Stimulated activated CD4-positive, alpha-beta T cell treated with anti-CD3 and anti-CD28 coated beads, Interleukin-4, amount 100 ng/mL, for 4 hours (primary cell): ENCODE results near the gene ARMC9.

ENCODE experiments used
- DNase-seq, 2 experiments: peaks; one replicate each; pipeline ENCODE4 v3.0.0-alpha.2; 2020

The ARMC9 gene

DNA sequence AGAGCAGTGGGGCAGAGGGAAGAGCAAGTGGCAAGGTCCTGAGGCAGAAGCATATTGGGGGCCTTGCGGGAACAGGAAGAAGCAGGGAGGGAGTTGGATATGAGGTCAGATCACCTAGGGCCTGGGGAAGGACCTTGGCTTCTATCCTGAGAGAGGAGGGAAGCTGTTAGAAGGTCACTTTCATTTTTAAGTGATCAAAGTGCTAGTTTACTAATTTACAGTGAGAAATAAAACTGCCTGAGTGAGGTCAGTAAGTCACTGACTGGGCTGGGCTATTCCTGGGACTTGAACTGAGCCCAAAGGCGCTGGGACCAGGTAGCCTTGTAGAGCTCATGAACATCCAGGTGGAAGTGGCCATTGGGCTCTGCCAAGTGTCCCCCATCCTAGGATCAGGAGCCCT lies 120.5 kb downstream of the ARMC9 start:
- DNase-seq: no peak

DNA sequence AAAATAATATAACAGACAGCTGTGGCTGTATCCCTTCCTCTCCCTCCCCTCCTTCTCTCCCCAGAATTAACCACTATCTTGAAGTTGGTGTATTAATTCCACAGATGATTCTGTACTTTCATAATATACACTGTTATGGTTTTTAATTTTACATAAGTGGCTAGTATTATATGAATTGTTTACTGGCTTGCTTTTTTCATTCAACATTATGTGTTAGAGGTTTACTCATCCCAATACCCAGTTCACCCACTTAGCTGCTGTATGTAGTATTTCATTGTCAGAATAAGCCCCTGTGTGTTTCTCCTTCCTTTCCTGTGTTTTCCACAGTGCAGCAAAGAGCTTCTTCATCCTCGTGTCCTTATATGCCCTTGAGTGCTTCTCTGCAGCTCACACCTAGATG lies 121.4 kb downstream of the ARMC9 start:
- no peak for DNase-seq

DNA sequence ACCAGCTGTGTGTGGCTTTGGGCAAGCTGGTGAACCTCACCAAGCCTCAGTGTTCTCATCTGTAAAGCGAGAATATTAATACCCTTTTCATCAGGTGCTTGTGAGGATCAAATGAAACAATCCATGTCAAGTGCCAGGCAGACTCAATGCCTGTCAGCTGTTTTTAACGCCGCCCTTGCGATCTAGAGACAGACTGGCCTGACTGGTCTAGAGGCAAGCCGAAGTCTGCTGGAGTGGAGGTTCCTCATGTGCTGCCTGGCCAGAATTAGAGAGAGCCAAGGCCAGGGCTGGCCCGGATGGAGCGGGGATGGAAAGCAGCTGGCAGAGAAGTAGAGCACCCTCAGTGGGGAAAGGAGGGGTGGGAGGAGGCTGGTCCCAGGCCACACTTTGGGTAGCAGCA lies 122.6 kb downstream of the ARMC9 start:
- DNase-seq: no peak

DNA sequence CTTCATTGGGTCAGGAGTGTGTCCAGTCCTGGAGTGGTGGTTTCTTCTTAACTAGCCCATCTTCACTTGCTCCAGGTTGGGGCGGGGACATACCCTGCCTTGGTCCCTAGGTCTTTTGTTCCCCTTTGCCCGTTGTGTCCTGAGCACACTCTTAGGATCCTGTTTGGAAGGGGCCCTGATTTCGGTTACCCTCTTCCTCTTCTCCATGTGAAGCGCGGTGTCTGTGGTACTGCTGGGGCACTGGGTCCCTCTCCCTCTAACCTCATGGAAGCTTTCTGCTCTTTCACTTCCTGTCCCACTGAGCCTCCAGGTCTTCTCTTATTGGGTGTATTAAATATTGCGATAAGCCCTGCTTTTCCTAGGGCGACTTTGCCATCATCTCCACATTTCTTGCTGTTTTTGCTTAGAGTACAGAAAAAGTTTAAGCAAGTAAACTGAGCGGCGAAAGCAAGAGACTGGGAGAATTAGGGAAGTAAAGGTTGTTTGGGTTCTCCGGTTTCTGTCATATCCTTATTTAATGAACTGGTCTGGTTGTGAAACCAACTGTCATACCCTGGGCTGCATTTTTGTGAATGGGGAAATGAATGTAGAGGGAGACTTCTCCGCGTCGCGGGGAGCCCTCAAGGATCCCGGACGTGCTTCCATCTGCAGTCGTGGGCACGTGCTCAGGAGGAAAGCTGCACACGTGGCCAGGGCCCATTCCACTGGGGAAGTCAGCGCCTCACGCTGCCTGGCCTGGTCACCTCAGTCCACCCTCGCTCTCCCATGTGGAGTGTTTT lies 123.3 kb downstream of the ARMC9 start:
- DNase-seq: no peak

DNA sequence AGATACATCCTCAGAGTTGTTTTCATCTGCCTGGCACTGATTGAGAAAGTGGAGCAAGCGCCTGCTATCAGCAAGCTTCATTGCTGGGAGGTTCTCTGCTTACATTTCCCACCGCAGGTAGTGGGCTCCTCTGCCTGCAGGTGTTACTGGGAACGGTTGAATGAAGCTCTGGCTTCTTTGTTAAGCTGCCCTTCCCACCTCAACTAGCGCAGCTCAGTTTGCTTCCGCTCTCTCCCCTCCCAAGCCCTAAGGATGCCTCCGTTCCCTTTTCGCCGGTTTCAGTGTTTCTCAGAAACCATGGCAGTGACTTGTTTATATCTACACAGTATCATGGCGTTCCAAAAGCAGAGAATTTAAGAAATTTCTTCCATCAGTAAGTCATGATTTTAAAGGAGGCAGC lies 124.9 kb downstream of the ARMC9 start:
- DNase-seq: no peak

DNA sequence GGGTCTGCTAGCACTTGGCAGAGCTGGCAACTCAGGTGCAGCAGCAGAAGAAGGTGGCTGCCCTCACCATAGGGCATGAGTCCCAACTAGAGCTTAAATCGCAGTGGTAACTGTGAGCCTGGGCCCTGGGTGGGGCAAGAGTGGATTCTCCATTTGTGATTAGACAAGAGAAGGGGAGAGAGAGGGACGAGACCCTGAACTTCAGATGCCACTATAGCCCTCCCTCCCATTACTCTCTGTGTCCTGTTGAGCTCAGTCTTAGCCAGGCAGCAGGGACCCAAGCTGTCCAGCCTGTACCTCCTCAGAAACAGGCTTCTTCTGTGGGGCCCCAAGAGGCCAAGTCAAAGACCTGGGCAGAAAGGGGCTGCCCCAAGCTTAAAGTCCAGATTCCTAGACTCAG lies 127.4 kb downstream of the ARMC9 start:
- no peak for DNase-seq

DNA sequence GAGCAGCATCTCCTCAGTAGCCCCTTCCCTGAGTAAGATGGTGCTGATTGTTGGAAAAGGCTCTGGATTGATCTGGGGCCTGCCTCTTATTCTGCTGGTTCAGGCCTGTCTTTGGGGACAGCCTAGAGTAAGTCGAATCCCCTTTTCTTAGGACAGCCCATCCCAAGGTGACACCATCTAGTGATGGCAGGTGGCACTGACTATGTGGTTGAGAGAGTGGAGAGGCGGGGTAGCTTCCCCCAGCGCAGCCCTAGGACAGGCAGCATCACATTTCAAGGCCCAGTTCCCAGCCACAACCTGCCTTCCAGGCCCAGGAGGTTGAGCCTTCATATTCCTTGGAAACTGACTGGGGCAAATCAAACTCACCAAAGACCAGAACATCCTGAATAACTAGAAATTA lies 128.0 kb downstream of the ARMC9 start:
- DNase-seq: no peak

DNA sequence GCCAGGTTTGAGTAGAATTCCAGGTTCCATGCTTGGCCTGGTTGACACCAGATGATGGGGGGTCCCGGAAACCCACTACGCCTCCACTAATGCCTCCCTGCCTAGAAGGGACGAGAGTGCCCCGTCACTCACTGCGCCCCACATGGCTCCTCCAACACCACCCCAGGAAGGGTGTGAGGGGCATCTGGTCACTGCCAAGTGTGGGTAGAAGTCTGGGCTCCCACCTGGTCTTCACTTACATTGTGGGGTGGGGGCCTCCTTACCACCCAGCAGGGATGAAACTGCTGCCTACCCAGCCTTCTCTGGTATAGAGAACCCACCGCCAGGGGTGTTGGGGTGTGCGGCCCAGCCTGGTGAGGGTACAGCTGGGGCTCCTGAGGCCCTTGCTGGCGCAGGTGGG lies 131.9 kb downstream of the ARMC9 start:
- DNase-seq: no peak

DNA sequence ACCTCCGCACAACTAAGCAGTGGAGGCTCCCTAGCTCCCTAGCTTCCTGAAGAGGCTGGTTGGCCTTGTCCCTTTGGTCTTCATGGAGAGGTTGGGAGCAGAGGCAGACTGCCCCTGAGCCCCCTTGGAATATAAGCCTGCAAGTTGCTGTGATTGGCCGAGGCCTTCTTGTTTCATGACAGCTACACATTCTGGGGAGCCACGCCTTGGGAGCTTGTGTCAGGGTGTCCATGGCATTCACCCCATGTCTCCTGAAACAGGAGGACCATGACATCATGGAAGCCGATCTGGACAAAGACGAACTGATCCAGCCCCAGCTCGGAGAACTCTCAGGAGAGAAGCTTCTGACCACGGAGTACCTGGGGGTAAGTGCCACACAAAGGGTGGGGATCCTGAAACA lies 133.1 kb downstream of the ARMC9 start:
- no peak for DNase-seq

DNA sequence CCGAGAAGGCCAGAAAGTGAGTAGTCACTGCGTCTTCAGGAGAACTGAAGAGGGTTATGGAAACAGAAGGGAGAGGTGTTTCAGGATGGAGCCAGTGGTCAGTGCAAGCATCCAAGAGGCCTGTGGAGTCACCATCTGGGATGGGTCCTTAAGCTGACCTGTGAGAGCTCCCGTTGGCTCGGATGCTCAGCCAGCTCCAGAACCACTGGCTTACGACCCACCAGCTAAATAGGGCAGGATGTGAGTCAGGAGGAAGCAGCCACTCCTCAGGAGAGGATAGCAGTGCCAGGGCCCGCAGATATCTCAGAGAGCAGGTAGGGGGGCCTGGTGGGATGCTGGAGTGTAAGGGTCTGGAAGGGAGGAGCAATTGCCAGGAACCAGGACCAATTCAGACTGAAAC lies 134.0 kb downstream of the ARMC9 start:
- DNase-seq: no peak

DNA sequence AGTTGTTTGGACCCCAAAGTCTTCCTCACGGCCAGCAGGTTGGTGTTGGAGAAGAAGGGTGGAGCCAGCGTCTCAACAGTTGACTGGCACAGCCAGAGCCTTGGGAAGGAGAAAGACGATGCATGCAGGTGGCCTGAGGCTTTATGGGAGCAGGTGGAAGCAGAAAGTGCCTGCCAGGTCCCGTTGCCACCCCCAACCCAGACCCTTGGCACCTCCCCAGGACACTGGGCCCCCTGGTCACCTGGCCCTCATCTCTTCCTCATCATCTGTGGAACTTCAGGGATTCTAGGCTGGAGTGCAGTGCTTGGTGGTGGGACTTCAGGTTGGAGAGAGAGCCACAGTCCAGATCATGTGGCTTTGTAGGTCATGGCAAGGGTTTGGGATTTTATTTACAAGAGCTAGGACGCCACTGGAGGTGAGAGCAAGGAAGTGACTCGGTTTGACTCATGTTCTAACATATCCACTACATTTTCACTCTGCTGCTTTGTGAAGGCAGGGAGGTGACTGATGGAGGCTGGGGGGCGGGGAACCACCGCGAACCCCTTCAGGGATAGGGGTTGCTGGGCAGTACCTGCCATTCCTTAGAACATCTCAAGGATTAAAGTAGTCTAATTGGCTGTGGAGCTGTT lies 134.6 kb downstream of the ARMC9 start:
- DNase-seq: no peak

DNA sequence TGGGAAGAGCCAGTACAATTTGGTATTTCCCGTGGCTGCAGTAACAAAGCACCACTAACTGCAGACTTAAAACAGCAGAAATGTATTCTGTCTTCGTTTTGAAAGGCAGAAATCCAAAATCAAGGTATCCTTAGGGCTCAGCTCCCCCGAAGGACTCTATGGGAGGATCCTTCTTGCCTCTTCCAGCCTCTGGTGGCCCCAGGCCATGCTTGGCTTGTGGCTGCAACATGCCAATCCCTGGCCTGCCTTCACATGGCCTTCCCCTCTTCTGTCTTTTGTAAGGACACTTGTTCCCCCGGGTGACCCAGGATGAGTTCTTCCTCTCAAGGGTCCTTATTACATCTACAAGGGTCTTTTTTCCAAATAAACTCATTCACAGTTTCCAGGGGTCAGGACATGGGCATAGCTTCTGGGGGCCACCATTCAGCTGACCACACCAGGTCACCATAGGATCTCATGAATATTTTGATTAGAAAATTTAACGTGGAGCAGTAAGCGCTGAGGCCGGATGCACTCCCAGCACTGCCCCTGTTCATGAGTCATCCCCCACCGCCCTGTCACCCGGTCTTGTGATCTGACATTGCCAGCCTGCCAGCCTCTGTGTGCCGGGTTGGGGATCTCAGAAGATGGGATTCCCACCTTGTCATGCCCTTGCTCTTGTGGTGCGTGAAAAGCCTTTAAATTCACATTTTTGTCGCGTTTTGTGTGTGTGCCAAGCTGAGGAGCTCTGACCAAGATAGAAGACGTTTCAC lies 135.9 kb downstream of the ARMC9 start:
- no peak for DNase-seq

DNA sequence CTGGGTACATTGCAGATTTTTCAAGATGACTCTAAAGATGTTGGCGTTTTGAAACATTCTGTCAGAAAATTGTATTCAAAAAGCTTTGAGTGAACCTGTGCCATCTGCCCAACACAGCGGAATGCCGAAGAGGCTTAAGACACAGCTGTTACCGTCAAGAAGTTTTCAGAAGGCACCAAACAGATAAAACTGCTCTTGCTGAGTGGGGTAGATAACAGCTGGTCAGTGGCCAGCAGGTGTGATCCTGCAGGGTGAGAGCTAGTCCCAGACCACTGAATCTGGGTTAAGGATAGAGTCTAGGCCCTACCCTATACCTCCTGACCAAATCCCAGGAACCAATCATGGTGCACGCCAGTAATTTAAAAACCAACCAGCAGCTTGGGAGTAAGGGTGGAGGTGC lies 136.6 kb downstream of the ARMC9 start:
- DNase-seq: no peak

DNA sequence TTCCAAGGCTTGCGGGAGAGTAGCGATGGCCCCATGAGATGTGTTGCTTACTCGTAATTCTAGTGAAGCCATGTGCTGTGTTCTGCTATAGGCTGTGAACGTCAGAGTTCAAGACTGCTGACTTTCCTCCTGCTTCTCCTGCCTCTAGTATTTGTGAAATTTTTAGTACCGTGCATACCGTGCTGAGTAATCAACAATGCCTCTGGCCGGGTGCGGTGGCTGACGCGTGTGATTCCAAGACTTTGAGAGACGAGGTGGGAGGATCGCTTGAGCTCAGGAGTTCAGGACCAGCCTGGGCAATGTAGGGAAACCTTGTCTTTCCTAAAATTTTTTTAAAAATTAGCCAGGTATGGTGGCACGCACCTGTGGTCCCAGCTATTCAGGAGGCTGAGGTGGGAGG lies 137.2 kb downstream of the ARMC9 start:
- DNase-seq: no peak

DNA sequence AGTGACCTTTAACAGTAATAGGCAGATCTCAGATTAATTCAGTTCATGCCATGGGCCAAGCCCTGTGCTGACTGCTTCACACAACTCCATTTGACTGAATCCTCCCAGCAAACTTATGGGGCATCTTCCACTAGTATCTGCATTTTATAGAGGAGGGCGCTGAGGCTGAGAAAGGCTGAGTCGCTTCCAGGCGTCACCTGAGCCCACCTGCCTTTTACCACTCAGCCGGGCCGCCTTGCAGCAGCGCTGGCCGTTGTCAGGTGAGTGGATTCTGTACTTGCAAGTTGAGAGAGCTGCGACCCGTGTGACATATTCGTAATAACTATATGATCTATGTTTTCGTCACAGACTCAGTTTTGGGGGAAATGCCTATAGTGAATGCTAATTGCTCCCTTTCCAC lies 137.8 kb downstream of the ARMC9 start:
- no peak for DNase-seq

DNA sequence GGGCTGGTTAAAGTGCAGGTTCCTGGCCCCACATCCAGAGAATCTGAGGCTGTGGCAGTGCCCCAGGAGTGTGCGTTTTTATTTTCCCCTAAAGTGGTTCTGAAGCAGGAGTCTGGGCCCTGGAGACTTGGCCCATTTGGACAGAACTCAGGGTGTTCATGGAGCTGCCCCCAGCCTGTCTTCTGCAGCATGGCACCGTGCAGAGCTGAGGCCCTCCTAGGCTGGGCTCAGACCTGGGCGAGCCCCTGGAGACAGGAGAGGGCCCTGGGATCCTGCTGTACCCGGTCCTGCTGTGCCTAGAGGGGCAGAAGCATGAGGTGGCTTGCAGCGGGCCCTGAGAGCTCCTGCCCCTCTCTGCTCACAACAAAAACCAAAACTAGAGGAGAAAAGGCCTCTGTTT lies 138.3 kb downstream of the ARMC9 start:
- DNase-seq: no peak

DNA sequence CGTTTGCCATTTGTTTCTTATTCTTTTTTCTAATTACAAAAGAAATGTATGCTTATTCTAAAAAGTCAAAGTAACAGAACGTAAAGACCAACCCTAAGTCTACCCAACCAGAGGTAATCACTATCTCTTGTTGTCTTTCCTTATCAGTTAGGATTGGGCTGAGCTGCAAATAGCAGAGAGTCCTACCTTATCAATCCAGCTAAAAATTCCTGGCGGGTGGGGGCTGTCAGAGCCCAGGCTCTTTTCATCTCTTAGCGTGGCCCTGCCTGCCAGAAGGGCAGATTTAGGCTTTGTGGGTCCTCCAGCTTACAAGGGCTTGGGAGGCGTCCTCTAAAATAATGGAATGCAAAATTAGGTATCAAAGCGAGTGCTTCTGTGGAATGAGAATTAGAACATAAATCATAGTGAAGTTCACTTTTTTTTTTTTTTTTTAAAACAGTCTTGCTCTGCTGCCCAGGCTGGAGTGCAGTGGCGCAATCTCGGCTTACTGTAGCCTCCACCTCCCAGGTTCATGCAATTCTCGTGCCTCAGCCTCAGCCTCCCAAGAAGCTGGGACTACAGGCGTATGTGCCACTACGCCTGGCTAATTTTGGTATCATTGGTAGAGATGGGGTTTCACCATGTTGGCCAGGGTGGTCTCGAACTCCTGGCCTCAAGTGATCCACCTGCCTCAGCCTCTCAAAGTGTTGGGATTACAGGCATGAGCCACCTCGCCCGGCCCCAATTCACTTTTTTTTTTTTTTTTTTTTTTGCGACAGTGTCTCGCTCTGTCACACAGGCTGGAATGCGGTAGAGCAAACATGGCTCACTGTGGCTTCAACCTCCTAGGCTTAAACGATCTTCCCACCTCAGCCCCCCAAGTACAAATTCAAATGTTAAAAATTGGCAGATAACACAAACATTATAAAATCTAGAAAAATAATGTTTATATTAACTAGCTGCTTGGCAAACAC lies 139.7 kb downstream of the ARMC9 start:
- no peak for DNase-seq

DNA sequence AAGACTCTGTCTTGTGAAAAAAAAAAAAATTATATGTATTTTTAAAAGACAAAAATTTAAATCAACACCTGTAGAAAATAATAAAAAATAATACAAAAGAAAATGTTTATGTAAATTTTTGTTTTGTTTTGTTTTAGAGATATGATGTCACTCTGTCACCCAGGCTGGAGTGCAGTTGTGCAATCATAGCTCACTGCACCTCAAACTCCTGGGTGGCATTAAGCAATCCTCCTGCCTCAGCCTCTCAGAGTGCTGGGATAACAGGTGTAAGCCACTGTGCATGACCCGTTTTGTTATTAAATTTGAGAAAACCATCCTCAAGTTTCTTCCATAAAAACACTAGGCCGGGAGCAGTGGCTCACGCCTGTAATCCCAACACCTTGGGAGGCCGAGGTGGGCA lies 140.9 kb downstream of the ARMC9 start:
- no peak for DNase-seq

DNA sequence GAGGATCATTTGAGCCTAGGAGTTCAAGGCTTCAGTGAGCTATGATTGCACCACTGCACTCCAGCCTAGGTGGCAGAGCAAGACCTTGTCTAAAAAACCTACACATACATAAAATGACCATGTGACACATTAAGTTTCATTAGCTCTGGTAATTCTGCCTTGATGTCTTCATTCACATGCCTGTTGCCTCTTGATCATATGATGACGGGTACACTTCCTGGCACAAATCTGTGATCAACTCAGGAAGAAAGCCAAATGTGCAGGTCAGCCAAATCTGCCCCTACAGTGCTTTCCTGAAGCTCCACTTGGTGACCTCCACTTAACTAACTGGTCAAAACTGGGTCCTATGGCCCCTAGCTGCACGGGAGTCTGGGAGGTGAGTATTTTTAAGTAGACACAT lies 142.7 kb downstream of the ARMC9 start:
- no peak for DNase-seq

DNA sequence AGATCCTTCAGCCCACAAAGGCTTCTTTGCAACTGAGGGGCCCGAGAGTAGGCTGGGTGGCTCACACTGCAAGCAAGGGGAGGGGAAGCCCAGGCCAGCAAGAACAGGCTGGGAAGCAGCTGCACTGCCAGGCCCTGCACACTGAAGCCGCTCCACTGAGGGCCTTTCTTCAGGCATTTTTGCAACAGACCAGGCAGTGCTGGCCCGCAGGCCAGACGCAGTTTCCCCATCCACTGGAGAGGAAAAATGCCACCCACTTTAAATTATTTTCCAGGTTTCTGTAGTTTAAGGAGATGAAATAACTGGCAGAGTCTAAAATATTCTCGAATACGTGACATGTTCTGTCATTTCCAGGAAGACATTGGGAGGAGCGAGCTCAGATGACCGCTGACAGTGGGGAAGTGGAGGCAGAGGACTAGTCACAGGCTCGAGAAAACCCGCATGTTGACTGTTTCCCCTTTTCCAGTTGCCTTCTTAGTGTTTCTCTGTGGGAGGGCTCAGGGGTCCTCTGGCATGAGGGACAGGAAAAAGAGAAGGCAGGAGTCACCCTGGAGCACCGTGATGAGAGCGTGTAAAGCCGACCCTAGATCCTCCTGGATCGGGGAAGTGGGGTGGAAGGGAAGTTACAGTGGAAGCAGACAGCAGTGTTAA lies 143.8 kb downstream of the ARMC9 start:
- DNase-seq: no peak

DNA sequence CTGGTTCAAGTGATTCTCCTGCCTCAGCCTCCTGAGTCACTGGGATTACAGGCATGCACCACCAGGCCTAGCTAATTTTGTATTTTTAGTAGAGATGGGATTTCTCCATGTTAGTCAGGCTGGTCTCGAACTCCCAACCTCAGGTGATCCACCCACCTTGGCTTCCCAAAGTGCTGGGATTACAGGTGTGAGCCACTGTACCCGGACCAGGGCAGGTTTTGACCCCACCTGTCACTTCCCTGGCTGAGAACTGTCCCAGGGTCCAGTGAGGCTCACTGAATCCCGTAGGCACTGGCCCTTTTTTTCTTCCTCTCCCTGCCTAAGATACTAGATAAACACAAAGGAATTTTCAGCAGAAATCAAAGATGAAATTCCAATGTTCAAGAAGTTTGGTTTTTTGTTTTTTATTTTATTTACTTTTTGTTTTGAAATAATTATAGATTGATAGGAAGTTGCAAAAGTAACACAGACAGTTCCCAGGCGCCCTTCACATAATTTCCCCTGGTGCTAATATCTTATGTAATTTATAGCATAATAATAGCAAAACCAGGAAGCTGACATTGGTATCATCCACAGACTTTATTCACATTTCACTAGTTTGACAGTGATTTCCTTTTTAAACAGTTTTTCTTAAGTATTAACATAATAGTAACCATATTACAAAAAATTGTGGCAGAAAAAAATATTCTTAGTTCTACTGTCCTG lies 144.7 kb downstream of the ARMC9 start:
- no peak for DNase-seq

DNA sequence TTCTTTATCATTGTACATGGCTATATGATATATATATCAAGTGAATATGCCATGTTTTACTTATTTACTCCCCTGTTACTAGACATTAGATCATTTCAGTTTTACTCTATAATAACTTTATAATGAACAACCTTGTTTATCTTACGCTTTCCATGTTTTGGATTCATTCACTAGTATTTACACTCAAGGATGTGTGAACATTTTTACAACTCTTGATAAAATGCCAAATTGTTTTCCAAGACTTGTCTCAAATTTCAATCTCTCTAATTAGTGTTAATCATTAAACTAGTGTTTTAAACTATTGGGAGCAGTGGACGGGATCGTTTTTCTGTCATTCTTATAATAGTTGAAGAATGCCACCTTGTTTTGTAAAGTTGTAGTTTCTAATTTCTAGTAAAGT lies 145.6 kb downstream of the ARMC9 start:
- no peak for DNase-seq
